H7 (cell line): Measurements from ENCODE around the gene IGSF21. TPM values are rescaled to one million over a fixed set of nuclear protein-coding genes. Genes with fewer than 3 reads are reported as not detected.

Source experiments
- DNase-seq: peaks from one replicate; pipeline ENCODE4 v3.0.0; 2012
- H3K27me3 ChIP-seq: 2 replicates; pipeline ENCODE4 v1.6.0; 2011; ENCODE audit warnings: mild to moderate bottlenecking, low read length; ENCODE audit not compliant: control insufficient read depth, insufficient read depth
- H3K36me3 ChIP-seq: replicated peaks from 2 replicates; pipeline ENCODE4 v1.5.1; 2011; ENCODE audit warnings: low read length; ENCODE audit not compliant: control insufficient read depth, insufficient read depth
- H3K4me3 ChIP-seq: 2 replicates; pipeline ENCODE4 v1.5.1; 2011; ENCODE audit warnings: low read depth, mild to moderate bottlenecking, control low read depth, low read length, moderate library complexity; ENCODE audit not compliant: insufficient read depth
- total RNA-seq: library from RNA; depleted of rRNA; stranded (reverse); fragments of >200 nt; shearing (Covaris generic); gene quantifications from 2 replicates; pipeline ENCODE4 v1.2.3, GENCODE V29; 2014

The IGSF21 gene
- total RNA-seq, 1 experiment from 2014 or later, result 32.0 TPM

DNA sequence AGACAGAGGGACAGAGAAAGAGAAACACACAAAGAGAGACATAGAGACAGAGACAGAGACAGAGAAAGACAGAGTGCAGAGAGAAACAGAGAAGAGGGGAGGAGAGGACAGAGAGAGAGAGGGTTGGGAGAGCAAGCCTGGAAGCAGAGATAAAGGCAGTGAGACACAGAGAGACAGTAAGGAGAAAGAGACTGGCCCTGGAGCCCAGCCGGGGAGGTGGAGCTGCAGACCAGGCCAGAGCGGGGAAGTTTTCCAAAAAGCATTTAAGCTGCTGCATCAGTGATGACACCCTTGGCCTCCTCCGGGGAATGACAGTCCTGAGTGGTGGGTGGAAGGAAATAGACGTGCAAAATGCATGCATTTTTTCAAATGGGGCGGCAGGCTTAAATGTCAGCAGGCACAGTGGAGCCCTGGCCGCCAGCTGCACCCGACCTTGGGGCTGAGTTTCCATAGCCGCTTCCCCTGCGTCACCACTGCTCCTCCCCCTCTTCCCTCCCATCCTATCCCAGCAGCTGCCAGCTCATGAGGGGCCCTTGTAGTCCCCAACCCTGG, 277.7 kb downstream of the IGSF21 start:
- Histone ChIP-seq H3K4me3 (no peak overlapping the region), H3K36me3 (no peaks in the 10 kb centered on the region), H3K27me3 (no peaks in the 10 kb centered on the region; the same call in none of the 2 replicates)
- peak; percentile 84 for DNase-seq

- H3K27me3 ChIP-seq, result no peaks in the 10 kb centered on the region; the same call in 1 of the 2 replicates
- no peaks in the 10 kb centered on the region for H3K36me3 ChIP-seq
- no peak for DNase-seq
- no peak overlapping the region for H3K4me3 ChIP-seq
These were observed 279.0 kb downstream of the IGSF21 start for GRCh38 chr1:18386591-18386990.

DNA sequence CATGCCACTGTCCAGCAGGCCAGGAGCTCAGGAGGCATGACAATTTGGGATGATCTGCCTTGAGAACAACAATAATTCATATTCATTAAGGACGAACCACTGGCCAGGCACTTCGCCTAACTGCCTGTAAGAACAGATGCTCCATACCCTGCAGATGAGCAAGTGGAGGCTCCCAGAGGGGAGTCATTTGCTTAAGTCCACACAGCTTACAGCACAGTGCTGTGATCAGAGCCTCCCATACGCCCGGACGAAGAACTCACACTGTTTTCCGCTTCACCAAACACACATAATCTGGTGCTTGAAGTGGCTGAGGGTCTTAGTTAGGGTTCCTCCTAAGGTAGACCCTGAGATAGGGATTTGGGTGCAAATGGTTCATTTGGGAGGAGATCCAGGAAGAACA, 279.7 kb downstream of the IGSF21 start:
- no peaks in the 10 kb centered on the region; the same call in 1 of the 2 replicates for H3K27me3 ChIP-seq
- H3K4me3 ChIP-seq, result no peak overlapping the region
- DNase-seq, result no peak
- no peaks in the 10 kb centered on the region for H3K36me3 ChIP-seq

DNA sequence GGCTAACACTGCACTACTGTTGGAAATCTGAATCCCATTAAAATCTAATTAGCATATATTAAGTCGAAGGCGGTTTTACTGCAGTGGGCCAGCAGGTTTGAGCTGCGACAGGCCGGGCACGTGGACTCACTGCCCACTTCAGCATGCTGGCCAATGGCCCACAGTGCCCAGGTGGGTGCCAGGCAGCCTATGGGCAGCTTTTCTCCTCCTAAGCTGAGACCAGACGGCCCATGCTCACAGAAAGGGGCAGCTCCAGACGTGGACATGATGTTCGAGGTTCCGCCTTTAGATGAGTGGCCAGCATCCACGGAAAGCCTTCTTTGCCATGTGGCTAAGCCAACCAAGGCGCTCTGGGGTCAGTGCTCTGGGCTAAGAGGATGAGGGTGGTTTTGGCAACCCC, 283.4 kb downstream of the IGSF21 start:
- no peaks in the 10 kb centered on the region; the same call in 1 of the 2 replicates for H3K27me3 ChIP-seq
- DNase-seq, result no peak
- no peak overlapping the region for H3K4me3 ChIP-seq
- H3K36me3 ChIP-seq, result no peaks in the 10 kb centered on the region

GRCh38 chr1:18394563-18395156, 287.1 kb downstream of the IGSF21 start:
- H3K27me3 ChIP-seq, result no peaks in the 10 kb centered on the region
- H3K36me3 ChIP-seq, result no peaks in the 10 kb centered on the region
- no peak overlapping the region for H3K4me3 ChIP-seq
- no peak for DNase-seq

- no peak for DNase-seq
- no peaks in the 10 kb centered on the region for H3K36me3 ChIP-seq
- H3K27me3 ChIP-seq, result no peaks in the 10 kb centered on the region
- no peak overlapping the region for H3K4me3 ChIP-seq
These were observed 288.8 kb downstream of the IGSF21 start for GRCh38 chr1:18396247-18396980.

DNA sequence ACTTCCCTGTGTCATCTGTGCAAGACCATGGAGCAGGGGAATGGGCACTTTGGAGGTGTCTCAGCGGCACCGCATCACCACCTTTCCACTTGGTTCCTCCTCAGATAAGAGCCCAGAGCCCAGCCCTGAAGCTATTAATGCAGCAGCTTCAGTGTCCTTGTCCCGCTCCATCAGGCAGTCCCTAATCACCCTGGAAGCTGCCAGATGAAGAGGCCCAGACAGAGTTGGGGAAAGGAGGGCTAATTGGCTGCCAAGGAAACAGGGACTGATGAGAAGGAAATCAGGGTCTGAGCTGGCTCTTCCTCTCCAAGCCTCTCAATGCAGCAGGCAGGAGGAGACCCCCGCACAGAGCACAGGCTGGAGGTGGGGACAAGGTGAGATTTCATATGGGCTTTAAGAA, 290.0 kb downstream of the IGSF21 start:
- Histone ChIP-seq H3K27me3 (no peaks in the 10 kb centered on the region), H3K4me3 (no peak overlapping the region), H3K36me3 (no peaks in the 10 kb centered on the region)
- no peak for DNase-seq

- no peak for DNase-seq
- Histone ChIP-seq H3K27me3 (no peaks in the 10 kb centered on the region; the same call in 1 of the 2 replicates), H3K36me3 (no peaks in the 10 kb centered on the region), H3K4me3 (no peak overlapping the region)
These were observed 291.4 kb downstream of the IGSF21 start for GRCh38 chr1:18398791-18399530.

DNA sequence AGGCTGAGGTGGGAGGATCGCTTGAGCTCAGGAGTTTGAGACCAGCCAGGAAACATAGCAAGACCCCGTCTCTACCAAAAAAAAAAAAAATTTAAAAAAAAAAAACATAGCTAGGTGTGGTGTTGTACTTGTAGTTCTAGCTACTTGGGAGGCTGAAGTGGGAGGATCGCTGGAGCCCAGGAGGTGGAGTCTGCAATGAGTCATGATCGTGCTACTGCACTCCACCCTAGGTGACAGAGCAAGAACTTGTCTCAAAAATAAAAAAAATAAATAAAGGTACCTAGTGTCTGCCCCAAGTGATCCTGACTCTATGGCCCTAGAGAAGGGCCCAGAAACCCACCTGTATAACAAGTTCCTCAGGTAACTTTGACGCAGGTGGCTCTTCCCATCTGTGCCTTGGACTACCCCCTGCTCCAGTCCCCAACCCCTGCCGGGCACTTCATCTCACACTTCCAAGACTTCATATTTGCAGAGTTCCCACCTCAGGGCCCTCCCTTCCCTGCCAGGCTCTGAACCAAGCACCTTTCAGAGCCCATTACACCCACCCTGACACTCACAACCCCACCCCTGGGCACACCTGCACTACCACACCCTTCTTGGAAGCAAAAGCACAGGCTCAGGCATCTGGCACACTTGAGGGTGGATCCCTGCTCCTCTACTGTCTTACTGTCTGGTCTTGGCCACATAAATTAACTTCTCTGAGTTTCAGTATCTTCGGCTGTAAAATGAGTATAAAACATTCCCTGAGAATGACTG, 292.9 kb downstream of the IGSF21 start:
- Histone ChIP-seq H3K4me3 (no peak overlapping the region), H3K27me3 (no peaks in the 10 kb centered on the region; the same call in 1 of the 2 replicates), H3K36me3 (no peaks in the 10 kb centered on the region)
- DNase-seq, result no peak

DNA sequence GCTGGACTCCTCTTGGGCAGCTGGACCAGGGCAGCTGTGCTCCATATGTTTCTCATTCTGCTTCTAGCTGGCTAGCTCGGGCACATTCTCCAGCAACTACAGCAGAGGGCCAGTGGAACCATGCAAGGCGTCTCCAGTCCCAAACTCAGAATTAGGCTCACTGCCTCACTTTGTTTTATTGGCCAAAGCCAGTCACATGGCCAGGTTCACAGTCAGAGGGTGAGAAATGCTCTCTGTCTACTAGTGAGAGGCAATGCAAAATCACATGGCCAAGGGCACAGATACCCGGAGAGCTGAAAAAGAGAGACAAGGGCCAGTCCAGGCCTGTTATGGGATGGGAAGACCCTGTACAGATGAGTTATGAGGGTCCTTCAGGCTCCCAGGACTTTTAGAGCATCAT, 294.3 kb downstream of the IGSF21 start:
- H3K27me3 ChIP-seq, result no peaks in the 10 kb centered on the region; the same call in 1 of the 2 replicates
- H3K4me3 ChIP-seq, result no peak overlapping the region
- H3K36me3 ChIP-seq, result no peaks in the 10 kb centered on the region
- no peak for DNase-seq

DNA sequence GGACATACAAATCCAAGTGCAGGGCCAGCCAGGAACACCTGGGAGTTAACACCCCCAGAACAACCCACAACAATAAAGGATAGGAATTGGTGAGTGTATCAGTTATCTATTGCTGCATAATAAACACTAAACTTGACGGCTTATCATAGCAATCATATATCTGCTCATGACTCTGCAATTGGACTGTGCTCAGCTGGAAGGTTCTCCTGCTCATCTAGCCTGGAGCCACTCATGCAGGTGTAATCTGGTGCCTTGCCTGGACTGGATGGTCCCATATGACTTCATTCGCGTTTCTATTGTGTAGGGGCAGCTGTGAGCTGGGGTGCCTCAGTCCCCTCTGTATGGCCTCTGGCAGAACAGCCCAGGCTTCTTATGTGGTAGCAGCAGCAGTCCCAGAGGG, 296.9 kb downstream of the IGSF21 start:
- no peak for DNase-seq
- Histone ChIP-seq H3K27me3 (no peaks in the 10 kb centered on the region; the same call in 1 of the 2 replicates), H3K36me3 (no peaks in the 10 kb centered on the region), H3K4me3 (no peak overlapping the region)

DNA sequence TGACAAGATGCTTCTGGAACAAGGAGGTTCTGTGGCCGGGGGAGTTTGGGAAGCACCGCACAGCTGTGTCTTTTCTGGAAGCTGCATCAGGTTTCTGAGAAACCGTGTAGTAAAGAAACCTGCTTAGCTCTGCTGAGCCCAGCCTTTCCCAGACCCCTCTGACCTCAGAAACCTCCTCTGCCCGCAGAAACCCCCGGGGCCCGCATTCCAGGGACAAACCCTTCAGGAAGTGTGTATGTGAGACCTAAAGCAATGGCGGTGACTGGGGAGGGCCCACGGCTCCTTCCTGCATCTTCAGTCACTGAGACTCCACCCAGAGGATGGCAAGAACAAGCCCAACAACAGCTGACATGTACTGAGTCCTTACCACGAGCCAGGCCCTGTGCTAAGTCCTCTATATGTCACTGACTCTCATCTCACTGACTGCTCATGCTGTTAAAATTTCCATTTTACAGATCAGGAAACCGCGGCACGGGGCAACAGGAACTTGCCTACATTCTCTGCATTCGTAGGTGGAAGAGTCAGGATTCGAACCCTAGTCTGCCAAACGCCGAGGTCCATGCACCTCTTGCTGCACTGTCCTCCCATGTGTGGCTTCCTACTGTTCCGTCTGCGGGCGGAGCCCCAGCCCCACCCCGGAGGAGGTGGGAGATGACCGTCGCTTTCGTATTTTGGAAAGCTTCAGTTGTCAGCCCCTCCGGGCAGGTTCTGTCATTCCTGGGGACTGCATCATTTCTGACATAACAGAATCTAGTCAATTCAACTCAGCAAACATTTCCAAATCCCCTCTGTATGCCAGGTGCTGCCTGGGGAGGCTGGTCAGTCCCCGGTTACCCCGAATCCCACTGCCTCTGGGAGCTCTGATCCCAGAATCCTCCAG, 299.8 kb downstream of the IGSF21 start:
- DNase-seq, result no peak
- H3K27me3 ChIP-seq, result no peaks in the 10 kb centered on the region; the same call in 1 of the 2 replicates
- H3K4me3 ChIP-seq, result no peak overlapping the region
- H3K36me3 ChIP-seq, result no peaks in the 10 kb centered on the region

GRCh38 chr1:18408656-18409370, 301.2 kb downstream of the IGSF21 start:
- Histone ChIP-seq H3K4me3 (no peak overlapping the region), H3K36me3 (no peaks in the 10 kb centered on the region), H3K27me3 (no peaks in the 10 kb centered on the region)
- DNase-seq, result no peak
